NK-92 treated with Interleukin-12 subunit alpha and Interleukin-12 subunit beta, amount 100 ng/mL, for 24 hours (cell line): ENCODE results near the gene UBAP2.

Source experiments
- DNase-seq: peaks from one replicate; lab custom pipeline; 2025; lab: John Stamatoyannopoulos, UW

UBAP2 gene

GRCh38 chr9:34048727-34049629 is at the start of gene UBAP2:
Gene UBAP2, minus strand, starts transcription at chr9:34048887. Its CDS starts 31,739 bp downstream, at chr9:34017148.
- DNase-seq, result peak; percentile 96

- no peak for DNase-seq
Measured at GRCh38 chr9:34098307-34098706, 49.6 kb upstream of the UBAP2 start.

- DNase-seq, result no peak
Measured at GRCh38 chr9:34097865-34098264, 49.2 kb upstream of the UBAP2 start.

GRCh38 chr9:34096751-34097150 is 48.1 kb upstream of the UBAP2 start:
- DNase-seq, result no peak

GRCh38 chr9:34093578-34093977 is 44.9 kb upstream of the UBAP2 start:
- no peak for DNase-seq

GRCh38 chr9:34089311-34089710 is 40.6 kb upstream of the UBAP2 start:
- no peak for DNase-seq

GRCh38 chr9:34087370-34087769 is 38.7 kb upstream of the UBAP2 start:
- DNase-seq, result no peak

- no peak for DNase-seq
Measured at GRCh38 chr9:34086864-34087263, 38.2 kb upstream of the UBAP2 start.

- DNase-seq, result no peak
Measured at GRCh38 chr9:34085581-34086500, 37.2 kb upstream of the UBAP2 start.

- DNase-seq, result no peak
Measured at GRCh38 chr9:34084562-34084961, 35.9 kb upstream of the UBAP2 start.

GRCh38 chr9:34079181-34079580 is 30.5 kb upstream of the UBAP2 start:
- no peak for DNase-seq

GRCh38 chr9:34072868-34073590 is 24.3 kb upstream of the UBAP2 start:
- DNase-seq, result no peak

GRCh38 chr9:34072410-34072809 is 23.7 kb upstream of the UBAP2 start:
- no peak for DNase-seq

GRCh38 chr9:34070606-34071324 is 22.1 kb upstream of the UBAP2 start:
- no peak for DNase-seq

- DNase-seq, result no peak
Measured at GRCh38 chr9:34069831-34070230, 21.1 kb upstream of the UBAP2 start.

GRCh38 chr9:34065541-34065940 is 16.9 kb upstream of the UBAP2 start:
- no peak for DNase-seq

GRCh38 chr9:34059954-34060353 is 11.3 kb upstream of the UBAP2 start:
- no peak for DNase-seq

GRCh38 chr9:34059281-34059680 is 10.6 kb upstream of the UBAP2 start:
- no peak for DNase-seq

- DNase-seq, result no peak
Measured at GRCh38 chr9:34049630-34050384, 1.1 kb upstream of the UBAP2 start.

GRCh38 chr9:34047864-34048726 is 592 bp downstream of the UBAP2 start:
- DNase-seq, result peak; percentile 68
